Mesendoderm (in vitro differentiated cells): ENCODE data around the gene CASP3.
A peak's percentile ranks its signal among the peaks of the same experiment; 100 is the strongest.
"Not testable (repeated sequence)": the region's sequence is repeated elsewhere in the genome, so short reads cannot be mapped to it uniquely, and the experiment has no call there.

Source experiments
- DNase-seq: peaks from one replicate; pipeline ENCODE4 v3.0.0; 2013
- H2AK5ac ChIP-seq: 2 replicates; pipeline ENCODE4 v1.6.1; 2013; ENCODE audit warnings: low read length, inconsistent platforms
- H2BK120ac ChIP-seq: 2 replicates; pipeline ENCODE4 v1.6.1; 2013; ENCODE audit warnings: low read depth, mild to moderate bottlenecking, low read length, moderate library complexity, mixed read lengths
- H2BK15ac ChIP-seq: replicated peaks from 2 replicates; pipeline ENCODE4 v1.6.1; 2013; ENCODE audit warnings: low read depth, mild to moderate bottlenecking, moderate library complexity
- H2BK5ac ChIP-seq: 2 replicates; pipeline ENCODE4 v1.6.1; 2013; ENCODE audit warnings: low read length, inconsistent platforms
- H3K18ac ChIP-seq: 2 replicates; pipeline ENCODE4 v1.6.1; 2013; ENCODE audit warnings: mild to moderate bottlenecking, low read length, mixed read lengths
- H3K23ac ChIP-seq: one replicate; pipeline ENCODE4 v1.6.1; 2013; ENCODE audit warnings: low read length
- H3K27ac ChIP-seq: 2 replicates; pipeline ENCODE4 v1.5.1; 2013; ENCODE audit warnings: low read depth, mild to moderate bottlenecking, inconsistent platforms, low read length, moderate library complexity
- H3K27me3 ChIP-seq: 2 replicates; pipeline ENCODE4 v1.6.1; 2013; ENCODE audit warnings: low read length, control low read depth, mild to moderate bottlenecking, inconsistent platforms; ENCODE audit not compliant: insufficient read depth, poor library complexity
- H3K36me3 ChIP-seq: 2 replicates; pipeline ENCODE4 v1.6.1; 2013; ENCODE audit warnings: low read length, inconsistent platforms; ENCODE audit not compliant: control insufficient read depth, insufficient read depth
- H3K4ac ChIP-seq: one replicate; pipeline ENCODE4 v1.6.1; 2013; ENCODE audit warnings: low read depth, mild to moderate bottlenecking, low read length, moderate library complexity
- H3K4me1 ChIP-seq: 2 replicates; pipeline ENCODE4 v1.6.1; 2013; ENCODE audit warnings: low read depth, low read length, inconsistent platforms; ENCODE audit not compliant: control insufficient read depth
- H3K4me2 ChIP-seq: 2 replicates; pipeline ENCODE4 v1.6.1; 2013; ENCODE audit warnings: low read length
- H3K4me3 ChIP-seq: 2 replicates; pipeline ENCODE4 v1.5.1; 2013; ENCODE audit warnings: mild to moderate bottlenecking, low read length
- H3K56ac ChIP-seq: one replicate; pipeline ENCODE4 v1.6.1; 2013; ENCODE audit warnings: low read length
- H3K79me1 ChIP-seq: 2 replicates; pipeline ENCODE4 v1.6.1; 2013; ENCODE audit warnings: low read length, inconsistent platforms
- H3K79me2 ChIP-seq: 2 replicates; pipeline ENCODE4 v1.6.1; 2013; ENCODE audit warnings: mild to moderate bottlenecking, low read length; ENCODE audit not compliant: control insufficient read depth, insufficient read depth
- H3K9ac ChIP-seq: 2 replicates; pipeline ENCODE4 v1.6.1; 2013; ENCODE audit warnings: low read length, inconsistent platforms
- H4K5ac ChIP-seq: one replicate; pipeline ENCODE4 v1.6.1; 2013; ENCODE audit warnings: low read length
- H4K8ac ChIP-seq: one replicate; pipeline ENCODE4 v1.6.1; 2013; ENCODE audit warnings: low read depth, mild to moderate bottlenecking, control low read depth, low read length, moderate library complexity
- WGBS: extraction: QIAGEN DNeasy Blood & Tissue Kit; methylation state at CpG from one replicate; pipeline ENCODE4 v1.1.7; 2013; ENCODE audit warnings: low lambda C conversion rate, missing lambda C conversion rate; ENCODE audit not compliant: insufficient coverage; ENCODE audit errors: extremely low coverage; 5-methylcytosine and 5-hydroxymethylcytosine counted together

The CASP3 gene

GRCh38 chr4:184624504-184624903, 24.7 kb downstream of the CASP3 start:
- WGBS = no CpG with 5 or more reads among the region's 3 CpGs
- not testable (repeated sequence) for H3K56ac ChIP-seq

GRCh38 chr4:184621518-184621917, 27.7 kb downstream of the CASP3 start:
- Histone ChIP-seq H4K5ac (no peak overlapping the region), H3K56ac (no peak overlapping the region), H3K79me2 (no peaks in the 10 kb centered on the region), H3K9ac (no peak overlapping the region), H3K4me1 (no peaks in the 10 kb centered on the region), H2BK5ac (no peak overlapping the region), H3K4ac (no peak overlapping the region), H2AK5ac (no peak overlapping the region), H2BK120ac (no peak overlapping the region), H3K36me3 (no peaks in the 10 kb centered on the region), H3K4me3 (no peak overlapping the region), H3K79me1 (no peaks in the 10 kb centered on the region), H3K27me3 (no peaks in the 10 kb centered on the region), H3K4me2 (no peak overlapping the region), H3K27ac (no peak overlapping the region), H2BK15ac (no peak overlapping the region), H4K8ac (no peak overlapping the region), H3K23ac (no peak overlapping the region), H3K18ac (no peak overlapping the region)
- no peak for DNase-seq
- no CpG with 5 or more reads among the region's 3 CpGs for WGBS

More at GRCh38 chr4:184624504-184624903, 24.7 kb downstream of the CASP3 start:
- not testable (repeated sequence) for H3K23ac ChIP-seq, H4K5ac ChIP-seq, H3K4me1 ChIP-seq, H3K27me3 ChIP-seq, H3K4me3 ChIP-seq, H3K9ac ChIP-seq, H2BK5ac ChIP-seq, H2BK15ac ChIP-seq, H2BK120ac ChIP-seq, H3K79me2 ChIP-seq, H3K18ac ChIP-seq, H3K27ac ChIP-seq, H3K36me3 ChIP-seq, DNase-seq, H3K4me2 ChIP-seq, H4K8ac ChIP-seq, H3K4ac ChIP-seq, H3K79me1 ChIP-seq, H2AK5ac ChIP-seq

GRCh38 chr4:184620212-184620867, 28.9 kb downstream of the CASP3 start:
- H3K4me2 ChIP-seq = no peak overlapping the region
- no peaks in the 10 kb centered on the region for H3K79me2 ChIP-seq
- H3K18ac ChIP-seq = no peak overlapping the region
- no peak overlapping the region for H4K8ac ChIP-seq
- no peak overlapping the region for H3K4ac ChIP-seq
- H3K36me3 ChIP-seq = no peaks in the 10 kb centered on the region
- no peaks in the 10 kb centered on the region for H3K79me1 ChIP-seq
- no peaks in the 10 kb centered on the region for H3K27me3 ChIP-seq
- no peak overlapping the region for H2BK15ac ChIP-seq
- no peak overlapping the region for H3K9ac ChIP-seq
- H3K4me3 ChIP-seq = no peak overlapping the region
- WGBS = no CpG with 5 or more reads among the region's 11 CpGs
- no peak for DNase-seq
- H4K5ac ChIP-seq = no peak overlapping the region
- no peak overlapping the region for H2AK5ac ChIP-seq
- H2BK5ac ChIP-seq = no peak overlapping the region
- H3K56ac ChIP-seq = no peak overlapping the region
- H2BK120ac ChIP-seq = no peak overlapping the region
- no peak overlapping the region for H3K27ac ChIP-seq
- H3K4me1 ChIP-seq = no peaks in the 10 kb centered on the region
- no peak overlapping the region for H3K23ac ChIP-seq

GRCh38 chr4:184617600-184618196, 31.5 kb downstream of the CASP3 start:
- no peak overlapping the region for H2BK5ac ChIP-seq
- H4K8ac ChIP-seq = no peak overlapping the region
- H3K79me1 ChIP-seq = no peaks in the 10 kb centered on the region
- H4K5ac ChIP-seq = no peak overlapping the region
- H3K9ac ChIP-seq = no peak overlapping the region
- H3K4me1 ChIP-seq = no peaks in the 10 kb centered on the region
- H3K79me2 ChIP-seq = no peaks in the 10 kb centered on the region
- H3K27ac ChIP-seq = no peak overlapping the region
- H3K4ac ChIP-seq = no peak overlapping the region
- no peak overlapping the region for H3K4me3 ChIP-seq
- WGBS = no CpG with 5 or more reads among the region's 9 CpGs
- no peak overlapping the region for H2BK120ac ChIP-seq
- no peak overlapping the region for H2BK15ac ChIP-seq
- no peak overlapping the region for H2AK5ac ChIP-seq
- peak; percentile 76 for DNase-seq
- H3K18ac ChIP-seq = no peak overlapping the region
- no peaks in the 10 kb centered on the region for H3K36me3 ChIP-seq
- H3K4me2 ChIP-seq = no peak overlapping the region
- H3K56ac ChIP-seq = no peak overlapping the region
- no peaks in the 10 kb centered on the region for H3K27me3 ChIP-seq
- no peak overlapping the region for H3K23ac ChIP-seq

- Histone ChIP-seq H2AK5ac (no peak overlapping the region), H3K4ac (no peak overlapping the region), H3K79me2 (no peaks in the 10 kb centered on the region), H3K36me3 (no peaks in the 10 kb centered on the region), H3K79me1 (no peaks in the 10 kb centered on the region), H3K23ac (no peak overlapping the region), H3K27ac (no peak overlapping the region), H2BK120ac (no peak overlapping the region), H3K27me3 (no peaks in the 10 kb centered on the region), H3K9ac (no peak overlapping the region), H4K5ac (no peak overlapping the region), H3K4me1 (no peaks in the 10 kb centered on the region), H3K4me2 (no peak overlapping the region), H3K56ac (no peak overlapping the region), H4K8ac (no peak overlapping the region), H3K18ac (no peak overlapping the region), H2BK5ac (no peak overlapping the region), H2BK15ac (no peak overlapping the region), H3K4me3 (no peak overlapping the region)
- WGBS = no CpG with 5 or more reads among the region's 12 CpGs
- no peak for DNase-seq
Observed at GRCh38 chr4:184616633-184617551, 32.4 kb downstream of the CASP3 start.
